ENCODE results near the gene PLEKHH3.

The PLEKHH3 gene

DNA sequence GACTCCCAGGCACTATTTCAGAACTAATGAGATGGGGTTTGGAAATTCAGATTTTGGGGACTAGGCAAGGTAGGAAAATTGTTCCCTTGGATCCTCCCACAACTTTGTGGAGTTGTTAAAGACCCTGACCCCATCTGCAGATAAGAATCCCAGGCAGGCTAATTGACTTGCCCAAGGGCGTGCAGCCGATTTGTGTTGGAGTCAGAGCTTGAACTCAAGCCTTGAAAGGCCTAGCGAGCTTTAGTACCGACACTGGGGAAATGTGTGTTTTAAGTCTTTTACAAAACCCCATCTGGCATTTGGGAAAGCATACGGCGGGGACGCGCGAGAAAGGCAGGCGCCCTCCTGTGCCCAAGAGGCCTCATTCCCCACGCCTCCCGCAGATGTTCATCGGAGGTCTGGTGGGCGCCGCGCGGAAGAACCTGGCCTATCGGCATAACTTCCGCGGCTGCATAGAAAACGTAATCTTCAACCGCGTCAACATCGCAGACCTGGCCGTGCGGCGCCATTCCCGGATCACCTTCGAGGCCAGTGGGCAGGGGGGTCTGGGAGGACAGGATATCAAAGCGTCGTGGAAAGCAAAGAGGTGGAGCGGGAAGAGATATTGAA is 9.8 kb upstream of the PLEKHH3 start:
- no peak for DNase-seq

DNA sequence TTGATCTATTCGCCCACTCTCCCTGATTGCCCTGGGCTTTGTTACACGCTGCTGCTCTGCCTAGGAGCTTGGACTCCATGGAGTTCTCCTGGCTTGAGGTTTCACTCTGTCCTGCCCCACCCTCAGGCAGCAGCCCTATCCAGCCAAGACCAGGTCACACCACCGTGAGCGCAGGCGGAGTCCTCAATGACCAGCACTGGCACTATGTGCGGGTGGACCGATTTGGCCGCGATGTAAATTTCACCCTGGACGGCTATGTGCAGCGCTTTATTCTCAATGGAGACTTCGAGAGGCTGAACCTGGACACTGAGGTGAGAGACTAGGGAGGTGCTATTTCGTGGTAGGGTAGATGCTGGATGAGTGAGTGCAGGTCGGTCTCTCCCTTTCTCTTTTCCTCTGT is 9.0 kb upstream of the PLEKHH3 start:
- no peak for DNase-seq

DNA sequence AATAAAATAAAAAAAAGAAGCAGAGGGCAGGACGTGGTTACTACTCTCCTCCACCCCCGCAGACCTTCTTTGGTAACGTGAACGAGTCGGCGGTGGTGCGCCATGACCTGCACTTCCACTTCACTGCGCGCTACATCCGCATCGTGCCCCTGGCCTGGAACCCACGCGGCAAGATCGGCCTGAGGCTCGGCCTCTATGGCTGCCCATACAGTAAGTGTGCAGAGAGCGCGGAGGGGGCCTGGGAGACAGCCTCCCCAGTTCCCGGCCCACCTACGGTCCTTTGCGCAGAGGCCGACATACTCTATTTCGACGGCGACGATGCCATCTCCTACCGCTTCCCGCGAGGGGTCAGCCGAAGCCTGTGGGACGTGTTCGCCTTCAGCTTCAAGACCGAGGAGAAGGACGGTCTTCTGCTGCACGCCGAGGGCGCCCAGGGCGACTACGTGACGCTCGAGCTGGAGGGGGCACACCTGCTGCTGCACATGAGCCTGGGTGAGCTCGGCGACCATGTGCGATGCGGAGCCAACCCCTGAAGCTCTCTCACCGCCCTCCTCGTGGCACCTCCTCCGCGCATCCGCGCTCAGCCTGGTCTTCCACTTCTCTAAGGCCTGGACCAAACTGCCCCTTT is 8.2 kb upstream of the PLEKHH3 start:
- no peak for DNase-seq

DNA sequence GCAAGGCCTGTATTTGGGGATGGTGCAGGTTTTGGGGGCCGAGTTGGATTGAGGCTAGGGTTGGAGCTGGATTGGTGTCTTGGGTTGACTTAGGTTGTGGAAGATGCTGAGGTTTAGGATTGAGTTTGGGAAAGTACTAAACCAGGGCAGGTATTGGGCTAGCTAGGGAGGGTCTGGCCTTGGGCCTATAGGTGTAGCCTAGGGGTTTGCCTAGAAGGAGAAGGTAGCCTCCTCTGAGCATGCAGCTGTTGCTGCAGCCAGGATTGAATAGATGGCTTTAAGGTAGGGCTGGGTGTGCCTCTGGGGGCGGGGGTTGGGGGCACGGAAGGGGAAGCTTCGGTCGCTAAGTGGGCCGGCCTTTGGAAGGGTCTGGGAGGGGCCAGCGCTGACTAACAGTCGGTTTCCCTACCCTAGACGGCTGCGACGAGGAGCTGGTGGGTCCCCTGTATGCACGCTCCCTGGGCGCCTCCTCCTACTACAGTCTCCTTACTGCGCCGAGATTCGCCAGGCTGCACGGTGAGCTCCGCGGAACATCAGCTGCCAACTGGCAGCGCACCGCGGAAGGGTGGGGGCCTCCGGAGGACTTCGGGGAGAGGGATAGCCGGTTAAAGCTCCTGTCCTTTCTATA is 6.7 kb upstream of the PLEKHH3 start:
- no peak for DNase-seq

DNA sequence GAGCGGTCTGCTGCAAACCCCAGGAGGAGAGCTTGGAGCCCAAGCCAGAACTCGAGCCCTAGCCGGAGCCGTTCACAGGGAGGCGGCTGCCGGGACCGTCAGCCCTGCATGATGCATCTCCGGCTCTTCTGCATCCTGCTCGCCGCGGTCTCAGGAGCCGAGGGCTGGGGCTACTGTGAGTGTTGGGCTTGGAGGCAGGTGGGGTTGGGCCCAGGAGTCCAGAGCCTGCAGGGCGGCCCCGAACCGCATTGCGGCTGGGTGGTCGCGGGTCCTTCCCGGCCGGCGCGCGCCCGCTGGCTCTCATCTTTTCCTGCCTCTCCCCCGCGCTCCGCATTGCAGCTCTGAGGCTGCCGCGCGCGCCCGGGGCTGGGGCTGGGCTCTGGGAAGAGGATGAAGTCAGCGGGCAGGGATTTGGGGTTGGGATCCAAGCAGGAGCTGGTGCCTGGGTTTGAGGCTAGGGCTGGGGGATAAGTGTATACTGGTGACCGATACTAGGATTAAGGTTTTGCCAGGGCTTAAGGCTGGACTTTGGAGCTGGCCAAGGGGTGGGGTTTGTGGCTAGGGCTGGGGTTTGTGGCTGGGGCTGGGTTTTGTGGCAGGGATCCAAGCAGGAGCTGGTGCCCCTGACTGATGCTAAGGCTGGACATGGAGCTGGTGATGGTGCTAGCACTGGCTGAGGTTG is 6.1 kb upstream of the PLEKHH3 start:
- no peak for DNase-seq

DNA sequence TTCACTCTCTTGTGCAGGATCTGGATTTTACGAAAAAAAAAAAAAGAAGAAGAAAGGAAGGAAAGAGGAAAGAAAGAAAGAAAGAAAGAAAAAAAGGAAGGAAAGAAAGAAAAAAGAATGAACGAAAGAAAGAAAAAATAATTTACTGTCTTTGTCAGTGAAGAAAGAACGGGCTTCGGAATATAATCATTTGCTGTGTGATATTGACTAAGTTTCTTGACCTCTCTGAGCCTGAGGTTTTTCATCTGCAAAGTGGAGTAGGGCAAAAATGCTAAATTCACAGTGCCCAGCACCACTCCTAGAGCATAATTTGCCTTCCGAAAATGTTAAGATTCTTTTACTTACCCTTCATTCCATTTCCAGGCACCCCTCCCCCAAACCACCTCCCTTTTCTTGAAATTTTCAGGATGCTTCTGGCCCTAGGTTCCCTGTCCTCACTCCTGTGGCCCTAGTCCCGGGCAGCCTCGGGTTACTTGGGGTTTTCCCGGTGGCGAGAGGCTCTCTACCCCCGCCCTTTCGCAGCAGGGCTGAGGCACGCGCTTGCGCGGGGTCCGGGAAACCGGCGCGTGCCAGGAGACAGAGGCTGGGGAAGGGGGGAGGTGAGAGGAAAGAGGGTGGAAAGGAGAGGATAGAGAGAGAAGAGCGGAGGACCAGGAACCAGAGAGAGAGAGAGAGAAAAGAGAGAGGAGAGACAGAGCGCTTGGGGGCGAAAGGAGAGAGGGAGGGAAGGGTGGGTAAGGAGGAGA is 5.4 kb upstream of the PLEKHH3 start, which contains the start of gene CNTNAP1:
CNTNAP1 (plus strand) TSS at position 556 of the 746 bp plus-strand sequence. CDS start 299 bp downstream, outside the sequence.
- DNase-seq = no peak

DNA sequence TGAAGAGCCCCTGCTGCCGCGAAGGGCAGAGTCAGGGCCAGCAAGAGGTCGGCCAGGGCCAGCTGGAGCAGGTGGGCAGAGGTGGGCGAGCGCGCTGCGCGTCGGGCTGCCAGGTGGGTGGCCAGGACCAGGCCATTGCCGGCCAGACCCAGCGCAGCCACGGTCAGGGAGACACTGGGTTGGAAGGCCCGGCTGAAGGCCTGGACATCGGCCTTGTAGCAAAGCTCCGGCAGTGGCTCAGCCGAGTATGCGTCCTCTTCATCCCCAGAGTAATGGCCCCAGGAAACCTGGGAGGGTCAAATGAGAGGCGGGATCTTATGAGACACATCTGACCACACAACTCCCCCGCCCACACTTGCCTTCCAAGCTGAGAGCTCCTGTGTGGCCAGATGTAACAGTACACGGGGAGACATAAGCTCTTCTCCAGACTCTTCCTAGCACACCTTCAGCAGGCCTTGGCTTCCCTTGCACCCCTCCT is 3.6 kb upstream of the PLEKHH3 start:
- no peak for DNase-seq

DNA sequence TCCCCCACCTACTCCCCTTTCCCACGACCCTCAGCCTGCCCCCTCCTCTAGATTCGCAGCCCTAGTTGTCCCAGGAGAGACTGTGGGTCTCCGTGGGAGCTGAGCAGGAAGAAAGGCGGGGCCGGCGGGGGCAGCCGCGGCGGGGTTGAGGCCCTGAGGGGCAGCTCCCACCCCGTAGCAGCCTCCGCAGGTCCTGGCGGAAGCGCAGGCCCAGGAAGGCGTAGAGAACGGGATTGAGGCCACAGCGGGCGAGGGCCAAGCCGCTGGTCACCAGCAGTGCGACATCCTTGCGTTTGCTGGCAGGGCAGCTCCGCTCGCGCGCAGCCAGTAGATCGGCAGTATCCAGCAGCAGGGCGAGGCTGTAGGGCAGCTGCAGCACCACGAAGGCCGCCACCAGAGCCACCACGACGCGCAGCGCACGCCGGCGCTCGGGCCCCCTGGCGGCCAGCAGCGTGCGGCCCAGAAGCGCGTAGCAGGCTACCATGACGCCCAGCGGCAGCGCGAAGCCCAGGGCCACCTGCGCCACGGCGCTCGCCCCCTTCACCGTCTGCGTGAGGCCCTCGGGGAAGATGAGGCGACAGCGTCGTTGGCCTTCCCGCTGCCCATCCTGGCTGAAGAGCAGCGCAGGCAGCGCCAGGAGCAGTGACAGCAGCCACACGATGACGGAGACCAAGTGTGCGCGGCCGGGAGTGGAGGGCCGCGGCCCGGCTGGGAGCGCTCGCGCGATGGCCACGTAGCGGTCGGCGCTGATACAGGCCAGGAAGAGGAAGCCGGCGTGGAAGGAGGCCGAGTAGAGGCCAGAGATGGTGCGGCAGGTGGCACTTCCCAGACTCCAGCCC is 2.9 kb upstream of the PLEKHH3 start:
- peak; percentile 81 for DNase-seq

DNA sequence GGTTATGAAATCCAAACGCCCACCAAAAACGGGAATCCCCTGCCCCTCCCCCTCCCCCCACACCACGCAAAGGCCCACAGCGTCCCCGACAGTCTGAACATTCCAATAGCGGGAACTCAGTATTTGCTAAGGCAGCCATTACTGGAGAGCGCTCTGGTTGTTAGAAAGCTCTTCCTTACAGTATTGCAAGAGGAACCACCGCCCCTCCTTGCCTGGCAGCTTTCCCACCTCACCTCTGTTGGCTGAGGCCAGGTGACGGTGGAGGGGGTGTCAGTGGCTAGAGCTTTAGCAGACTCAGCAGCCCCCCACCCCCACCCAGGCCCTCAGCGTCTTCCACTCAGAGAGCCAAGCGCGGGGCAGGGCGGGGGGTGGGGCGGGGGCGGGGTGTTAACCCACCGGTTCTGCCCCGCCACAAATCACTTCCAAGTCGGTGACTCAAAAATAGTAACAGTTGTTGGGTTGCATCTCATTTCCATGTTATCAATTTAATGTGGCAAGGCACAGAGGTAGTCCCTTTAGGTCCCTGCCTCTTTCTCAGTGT is 2.2 kb upstream of the PLEKHH3 start:
- DNase-seq = peak; percentile 46

DNA sequence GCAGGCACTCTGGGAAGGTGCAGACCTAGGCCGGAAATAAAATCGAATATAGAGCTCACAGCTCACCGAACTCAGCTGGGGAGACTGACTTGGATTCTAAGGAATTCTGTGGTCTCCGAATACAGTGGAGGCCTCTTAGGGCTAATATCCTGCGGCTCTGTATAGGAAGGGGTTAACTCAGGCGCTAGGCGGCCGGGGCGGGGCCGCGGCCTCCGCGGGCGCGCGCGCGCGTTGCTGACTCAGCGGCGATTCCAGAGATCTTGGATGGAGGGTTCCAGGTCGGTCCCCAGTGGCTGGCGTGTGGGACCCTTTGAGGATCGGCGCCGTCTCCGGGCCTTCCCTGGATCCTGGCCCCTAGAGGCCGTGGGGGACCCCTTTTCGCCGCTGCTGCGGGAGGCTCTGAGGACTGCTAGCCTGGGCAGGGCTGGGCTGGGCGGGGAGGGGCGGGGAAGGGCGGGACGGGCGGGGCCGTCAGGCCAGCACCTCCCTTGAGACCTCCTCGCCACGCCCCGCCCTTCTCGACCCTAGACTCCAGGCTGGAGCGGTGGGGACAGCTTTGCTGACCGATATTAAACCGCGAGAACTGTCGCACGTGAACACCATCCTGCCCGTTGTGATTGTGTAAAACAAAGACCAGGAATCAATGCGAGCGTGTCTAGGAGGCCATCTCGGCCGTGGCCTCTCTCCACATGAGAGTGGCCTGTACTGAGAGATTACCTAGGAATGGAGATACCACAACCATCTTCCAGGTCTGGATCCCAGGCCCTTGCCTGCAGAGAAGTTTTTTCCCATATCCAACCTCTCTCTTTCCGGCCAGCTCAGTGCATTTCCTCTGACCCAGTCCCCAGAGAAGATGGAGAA is 1.4 kb upstream of the PLEKHH3 start:
- DNase-seq = peak; percentile 89

DNA sequence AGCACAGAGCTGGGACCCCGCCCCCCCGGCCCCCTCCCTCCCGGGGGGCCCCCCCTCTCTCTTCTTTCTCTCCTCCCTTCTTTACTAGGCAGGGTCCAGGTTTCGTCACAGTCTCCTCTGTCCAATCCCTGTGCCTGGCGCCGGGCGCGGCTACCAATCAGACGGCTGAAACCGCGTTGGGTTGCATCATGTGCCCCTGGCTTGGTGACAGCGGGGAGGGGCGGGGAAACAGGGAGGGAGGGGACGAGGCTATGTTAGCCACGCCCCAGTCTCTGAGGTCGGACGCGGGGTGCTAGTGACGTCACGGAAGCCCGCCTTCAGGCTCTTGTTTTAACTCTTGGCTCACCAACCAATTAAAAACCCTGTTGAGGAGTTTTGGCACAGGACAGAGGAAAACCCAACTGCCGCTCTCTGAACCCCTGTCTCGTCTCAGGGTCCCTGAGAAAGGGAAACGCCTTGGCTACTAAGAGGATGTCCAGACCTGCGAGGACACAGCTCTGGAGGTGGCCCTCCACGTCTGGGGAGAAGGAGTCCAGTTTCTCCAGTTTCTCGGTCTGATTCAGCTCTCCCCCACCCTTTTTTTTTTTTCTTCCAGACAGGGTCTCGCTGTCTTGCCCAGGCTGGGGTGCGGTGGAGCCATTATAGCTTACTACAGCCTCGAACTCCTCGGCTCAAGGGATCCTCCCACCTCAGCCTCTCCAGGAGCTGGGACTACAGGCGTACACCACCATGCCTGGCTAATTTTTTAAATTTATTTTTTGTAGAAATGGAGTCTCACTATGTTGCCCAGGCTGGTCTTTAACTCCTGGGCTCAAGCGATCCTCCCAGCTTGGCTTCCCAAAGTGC is 441 bp upstream of the PLEKHH3 start:
- DNase-seq = peak; percentile 100

DNA sequence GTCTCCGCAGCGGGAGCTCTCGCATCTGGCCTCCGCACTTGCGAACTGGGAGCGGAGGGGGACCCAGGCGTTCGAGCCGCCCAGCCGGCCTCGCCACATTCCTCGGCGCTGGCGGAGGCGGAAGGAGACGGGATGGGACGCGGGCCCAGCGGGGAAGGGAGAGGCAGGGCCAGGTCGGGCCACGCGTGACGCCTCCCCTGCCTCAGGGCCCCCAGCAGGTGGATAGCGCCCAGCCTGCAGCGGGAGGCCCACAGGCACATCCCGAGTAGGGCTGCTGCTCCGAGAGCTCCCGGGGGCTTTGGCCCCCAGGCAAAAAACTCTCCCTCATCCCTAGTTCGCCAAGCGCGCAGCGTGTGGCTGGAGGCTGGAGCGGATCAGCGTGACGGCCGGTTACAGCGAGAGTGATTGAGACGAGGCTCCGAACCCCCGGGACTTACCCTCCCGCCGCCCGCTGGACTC is 800 bp downstream of the PLEKHH3 start:
- no peak for DNase-seq

DNA sequence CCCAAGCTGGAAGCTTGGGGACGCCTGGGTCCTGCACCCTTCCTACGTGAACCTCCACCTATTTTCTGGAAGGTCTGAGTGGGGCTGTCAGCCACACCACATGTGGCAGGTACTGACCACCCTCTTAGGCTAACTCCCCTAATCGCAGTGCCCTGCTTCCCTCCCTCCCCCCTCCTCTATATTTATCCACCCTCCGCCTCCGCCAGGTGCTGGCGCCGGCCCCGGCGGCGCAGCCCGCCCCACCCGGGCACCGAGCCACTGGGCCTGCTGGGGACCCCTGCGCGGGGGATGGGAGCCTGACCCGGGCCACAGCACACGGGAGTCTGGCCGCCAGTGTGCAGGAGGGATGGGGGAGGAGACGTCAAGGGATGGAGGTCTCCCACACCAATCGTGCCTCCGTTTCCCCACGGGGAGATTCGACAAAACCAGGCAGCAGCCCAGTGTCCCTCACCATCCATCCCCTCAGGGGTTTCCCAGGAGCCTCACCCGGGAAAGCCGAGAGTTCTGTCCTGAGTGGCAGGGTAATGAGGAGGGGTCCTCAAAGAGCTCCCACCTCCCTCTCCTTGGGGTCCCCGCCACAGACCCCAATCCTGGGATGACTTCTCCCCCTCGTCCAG is 1.3 kb downstream of the PLEKHH3 start:
- no peak for DNase-seq

DNA sequence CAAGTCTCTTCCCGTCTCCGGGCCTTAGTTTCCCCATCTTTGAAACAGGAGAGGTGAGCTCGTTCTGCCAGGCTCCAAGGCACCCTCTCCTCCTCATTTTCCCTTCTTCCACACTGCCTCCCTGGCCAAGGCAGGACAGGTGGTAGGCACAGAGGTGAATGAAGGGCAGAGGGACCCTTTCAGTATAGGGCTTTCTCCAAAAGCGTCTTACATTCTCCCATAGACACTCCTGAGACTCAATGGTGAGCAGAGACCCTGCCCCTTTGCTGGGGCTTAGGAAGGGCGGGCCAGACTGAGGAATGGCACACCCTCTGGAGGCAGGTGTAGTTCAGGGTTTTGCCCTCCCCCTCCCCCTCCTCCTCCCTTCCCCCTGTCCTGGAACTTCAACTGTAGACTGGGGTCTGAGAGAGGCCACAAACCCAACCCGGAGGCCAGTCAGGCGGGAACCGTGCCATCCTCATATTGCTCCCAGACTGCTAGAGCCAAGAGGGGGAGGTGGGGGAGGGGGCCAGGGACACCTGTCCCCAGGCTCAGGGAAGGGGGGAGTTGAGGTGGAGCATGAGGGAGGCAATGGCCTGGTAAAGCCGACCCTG is 1.9 kb downstream of the PLEKHH3 start:
- peak; percentile 43 for DNase-seq

DNA sequence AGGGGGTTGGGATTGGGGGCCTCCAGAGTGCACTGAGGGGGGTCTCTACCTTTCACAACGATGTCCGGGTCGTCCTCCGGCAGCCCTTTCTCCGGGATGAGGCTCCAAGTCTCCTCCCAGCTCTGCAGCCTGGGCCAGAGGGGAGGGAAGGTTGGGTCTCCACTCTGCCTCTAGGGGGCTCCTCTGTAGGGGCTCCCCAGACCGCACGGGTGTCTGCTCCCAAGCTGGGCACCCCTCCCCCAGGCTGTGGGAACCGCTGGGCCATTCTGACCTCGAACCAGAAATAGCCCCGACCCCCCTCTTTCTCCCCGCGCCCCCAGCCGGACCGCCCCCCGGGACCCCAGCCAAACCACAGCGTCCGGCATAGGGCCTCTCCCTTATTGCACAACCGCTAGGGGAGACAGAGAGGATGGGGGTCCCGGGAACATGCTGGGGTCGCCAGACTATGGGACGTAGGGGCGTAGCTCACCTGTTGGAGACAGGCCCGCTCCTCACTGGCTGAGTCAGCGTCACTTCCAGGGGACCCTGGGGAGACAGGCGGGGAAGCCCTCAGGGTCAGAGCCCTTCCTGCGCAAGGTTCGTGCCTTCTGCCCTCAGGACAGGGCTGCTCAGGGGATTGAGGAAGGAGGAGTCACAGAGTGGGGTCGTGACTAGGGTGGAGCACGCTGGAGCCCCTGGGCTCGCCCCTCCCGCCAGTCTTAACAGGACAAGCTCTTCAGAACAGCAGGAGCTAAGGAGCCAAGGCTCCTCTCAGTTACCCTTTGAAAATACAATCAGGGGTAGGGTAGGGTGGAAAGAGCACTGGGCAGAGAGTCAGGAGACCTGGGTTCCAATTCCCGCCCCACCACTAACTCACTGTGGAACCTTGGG is 2.7 kb downstream of the PLEKHH3 start:
- peak; percentile 79 for DNase-seq

DNA sequence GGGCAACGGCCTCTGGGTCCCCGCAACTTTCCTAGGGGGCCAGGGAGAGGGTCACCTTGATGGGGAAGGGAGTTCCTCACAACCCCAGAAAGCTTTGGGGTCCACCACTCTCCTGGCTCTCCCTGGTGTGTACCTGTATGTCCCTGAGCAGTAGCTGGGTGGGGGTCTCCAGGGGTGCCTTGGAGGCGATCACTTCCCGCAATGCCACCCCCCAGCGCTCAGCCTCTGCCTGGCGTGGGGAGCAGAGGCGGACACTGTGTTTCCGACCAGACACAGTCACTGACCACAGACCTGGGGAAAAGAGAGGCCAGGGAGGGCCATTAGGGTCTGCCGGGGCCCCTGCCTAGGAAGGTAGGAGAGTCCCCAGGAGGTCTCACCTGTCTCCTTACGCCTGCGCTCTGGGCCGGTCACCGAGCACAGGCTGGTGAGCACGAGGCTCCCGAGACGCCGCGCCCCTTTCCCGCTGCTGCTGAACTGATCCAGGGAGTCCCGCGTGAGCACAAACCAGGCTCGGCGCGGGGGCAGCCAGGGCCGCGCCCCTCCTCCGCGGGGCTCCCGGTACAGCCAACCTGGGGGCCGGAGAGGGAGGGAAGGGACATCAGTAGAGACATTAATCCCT is 3.4 kb downstream of the PLEKHH3 start:
- DNase-seq = no peak

DNA sequence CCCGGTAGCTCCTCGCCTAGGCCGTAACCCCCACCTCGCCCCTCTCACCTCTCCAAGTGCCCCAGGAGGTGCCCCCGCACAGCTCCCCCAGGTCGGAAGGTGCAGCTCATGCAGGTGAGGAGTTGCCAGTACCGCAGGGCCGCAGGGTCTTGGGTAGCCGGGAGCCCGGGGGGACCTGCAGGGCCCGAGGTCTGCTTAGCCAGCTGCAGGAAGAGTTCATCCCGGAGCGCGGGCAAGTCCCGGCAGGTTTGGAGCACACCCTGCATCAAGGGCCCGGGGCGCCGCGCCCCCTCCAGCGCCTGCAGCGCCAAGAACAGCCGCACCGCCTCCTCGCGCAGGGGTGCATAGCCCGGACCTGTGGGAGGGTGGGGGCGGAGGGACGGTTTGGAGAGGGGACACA is 4.8 kb downstream of the PLEKHH3 start:
- DNase-seq = no peak

Data from hematopoietic multipotent progenitor cell treated with erythropoietin and hydrocortisone succinate and interleukin-3 and kit ligand, for 8 days (in vitro differentiated cells).